Activated naive CD4-positive, alpha-beta T cell treated with anti-CD3 and anti-CD28 coated beads for 36 hours (primary cell): ENCODE measurements around the gene L3MBTL4. TPM values are rescaled to one million over a fixed set of nuclear protein-coding genes. Genes with fewer than 3 reads are reported as not detected.

ENCODE experiments used
- CTCF ChIA-PET: fragments of 350-600 bp; sonication (Branson Sonifier 250); formaldehyde crosslinking; loops from one replicate; lab custom pipeline; 2021; ENCODE audit warnings: antibody characterized with exemption; lab: Charles Lee
- DNase-seq: peaks from one replicate; pipeline ENCODE4 v3.0.0-alpha.2; 2020
- H3K27ac Mint-ChIP-seq: one replicate; pipeline ENCODE4 v1.8.0; 2021; ENCODE audit warnings: mild to moderate bottlenecking, mixed read lengths
- H3K27me3 Mint-ChIP-seq: one replicate; pipeline ENCODE4 v1.8.0; 2021; ENCODE audit warnings: low read depth, mixed read lengths
- H3K36me3 Mint-ChIP-seq: one replicate; pipeline ENCODE4 v1.8.0; 2021; ENCODE audit warnings: low read depth, mixed read lengths
- H3K4me1 Mint-ChIP-seq: one replicate; pipeline ENCODE4 v1.8.0; 2021; ENCODE audit warnings: low read depth, mixed read lengths
- H3K4me3 Mint-ChIP-seq: one replicate; pipeline ENCODE4 v1.8.0; 2021; ENCODE audit warnings: mild to moderate bottlenecking, moderate library complexity, mixed read lengths
- H3K9me3 Mint-ChIP-seq: one replicate; pipeline ENCODE4 v1.8.0; 2021; ENCODE audit warnings: mixed read lengths
- intact Hi-C: fragments of 100-400 bp; cut with micrococcal nuclease; formaldehyde crosslinking; loops from one replicate; pipeline ENCODE4 v1.15.1; 2023
- total RNA-seq, 2 experiments: library from RNA; stranded (reverse); gene quantifications; one replicate each; pipeline ENCODE4 v1.2.3, GENCODE V29; 2021

The L3MBTL4 gene
- total RNA-seq, 2 experiments from 2014 or later: 0.05 to 0.10 TPM

- no peaks in the 10 kb centered on the region for H3K4me1 Mint-ChIP-seq
- no peak overlapping the region for H3K4me3 Mint-ChIP-seq
- H3K27me3 Mint-ChIP-seq: peaks cover 2% of the 10 kb centered on the region
- H3K36me3 Mint-ChIP-seq: no peaks in the 10 kb centered on the region
- intact Hi-C loops: no loop called here
- CTCF ChIA-PET: no interaction called here
- DNase-seq: no peak
- H3K9me3 Mint-ChIP-seq: no peaks in the 10 kb centered on the region
- no peak overlapping the region for H3K27ac Mint-ChIP-seq
These were observed 420.8 kb downstream of the L3MBTL4 start for GRCh38 chr18:5993938-5994337.

GRCh38 chr18:5992381-5992780, 422.3 kb downstream of the L3MBTL4 start:
- Mint-ChIP-seq H3K27me3 (peaks cover 4% of the 10 kb centered on the region), H3K36me3 (no peaks in the 10 kb centered on the region), H3K4me1 (no peaks in the 10 kb centered on the region), H3K9me3 (no peaks in the 10 kb centered on the region), H3K4me3 (no peak overlapping the region), H3K27ac (no peak overlapping the region)
- CTCF ChIA-PET: no interaction called here
- intact Hi-C loops: no loop called here
- DNase-seq: no peak

GRCh38 chr18:5987249-5987648, 427.5 kb downstream of the L3MBTL4 start:
- H3K9me3 Mint-ChIP-seq: no peaks in the 10 kb centered on the region
- DNase-seq: no peak
- intact Hi-C loops: no loop called here
- CTCF ChIA-PET: interaction anchor here (0.7 kb wide), 1 partner anchor 172 kb away, joined by 3 read pairs; no protein-coding TSS in a partner anchor
- H3K4me3 Mint-ChIP-seq: no peak overlapping the region
- peaks cover 5% of the 10 kb centered on the region for H3K27me3 Mint-ChIP-seq
- no peaks in the 10 kb centered on the region for H3K4me1 Mint-ChIP-seq
- H3K27ac Mint-ChIP-seq: no peak overlapping the region
- no peaks in the 10 kb centered on the region for H3K36me3 Mint-ChIP-seq

GRCh38 chr18:5986257-5986931, 428.3 kb downstream of the L3MBTL4 start:
- Mint-ChIP-seq H3K36me3 (no peaks in the 10 kb centered on the region), H3K27ac (no peak overlapping the region), H3K4me3 (no peak overlapping the region), H3K27me3 (peaks cover 2% of the 10 kb centered on the region), H3K9me3 (no peaks in the 10 kb centered on the region), H3K4me1 (no peaks in the 10 kb centered on the region)
- CTCF ChIA-PET: interaction anchor here (0.8 to 1.3 kb wide), 2 partner anchors 96 to 98 kb away, joined by 3 to 4 read pairs; no protein-coding TSS in a partner anchor
- DNase-seq: no peak
- intact Hi-C loops: no loop called here

- Mint-ChIP-seq H3K4me1 (no peaks in the 10 kb centered on the region), H3K9me3 (no peaks in the 10 kb centered on the region), H3K27me3 (peaks cover 2% of the 10 kb centered on the region), H3K27ac (no peak overlapping the region), H3K36me3 (no peaks in the 10 kb centered on the region), H3K4me3 (no peak overlapping the region)
- intact Hi-C loops: no loop called here
- CTCF ChIA-PET: interaction anchor here (0.7 to 0.8 kb wide), 3 partner anchors 92 to 1547 kb away, joined by 3 to 6 read pairs (median 3); no protein-coding TSS in a partner anchor
- DNase-seq: no peak
These were observed 430.5 kb downstream of the L3MBTL4 start for GRCh38 chr18:5984245-5984644.

- peaks cover 2% of the 10 kb centered on the region for H3K27me3 Mint-ChIP-seq
- CTCF ChIA-PET: interaction anchor here (0.6 kb wide), 1 partner anchor 902 kb away, joined by 4 read pairs; no protein-coding TSS in a partner anchor
These were observed 431.2 kb downstream of the L3MBTL4 start for GRCh38 chr18:5983488-5983887.

GRCh38 chr18:5982332-5982731, 432.4 kb downstream of the L3MBTL4 start:
- intact Hi-C loops: no loop called here
- no peak overlapping the region for H3K4me3 Mint-ChIP-seq
- DNase-seq: no peak
- H3K9me3 Mint-ChIP-seq: no peaks in the 10 kb centered on the region
- H3K27ac Mint-ChIP-seq: no peak overlapping the region
- H3K36me3 Mint-ChIP-seq: no peaks in the 10 kb centered on the region
- no peaks in the 10 kb centered on the region for H3K4me1 Mint-ChIP-seq
- CTCF ChIA-PET: no interaction called here
- no peaks in the 10 kb centered on the region for H3K27me3 Mint-ChIP-seq

More at GRCh38 chr18:5983488-5983887, 431.2 kb downstream of the L3MBTL4 start:
- H3K4me3 Mint-ChIP-seq: no peak overlapping the region
- no peak overlapping the region for H3K27ac Mint-ChIP-seq
- H3K36me3 Mint-ChIP-seq: no peaks in the 10 kb centered on the region
- DNase-seq: no peak
- no peaks in the 10 kb centered on the region for H3K4me1 Mint-ChIP-seq
- intact Hi-C loops: no loop called here
- no peaks in the 10 kb centered on the region for H3K9me3 Mint-ChIP-seq

GRCh38 chr18:5980721-5981120, 434.0 kb downstream of the L3MBTL4 start:
- no peaks in the 10 kb centered on the region for H3K4me1 Mint-ChIP-seq
- no peaks in the 10 kb centered on the region for H3K9me3 Mint-ChIP-seq
- H3K27me3 Mint-ChIP-seq: no peaks in the 10 kb centered on the region
- H3K27ac Mint-ChIP-seq: no peak overlapping the region
- no peak for DNase-seq
- intact Hi-C loops: no loop called here
- CTCF ChIA-PET: interaction anchor here (1.2 kb wide), 1 partner anchor 14 kb away, joined by 3 read pairs; no protein-coding TSS in a partner anchor
- no peak overlapping the region for H3K4me3 Mint-ChIP-seq
- no peaks in the 10 kb centered on the region for H3K36me3 Mint-ChIP-seq

- Mint-ChIP-seq H3K36me3 (no peaks in the 10 kb centered on the region), H3K9me3 (no peaks in the 10 kb centered on the region)
These were observed 434.7 kb downstream of the L3MBTL4 start for GRCh38 chr18:5979971-5980457.

GRCh38 chr18:5979176-5979888, 435.4 kb downstream of the L3MBTL4 start:
- CTCF ChIA-PET: interaction anchor here (1.2 kb wide), 1 partner anchor 13 kb away, joined by 3 read pairs; no protein-coding TSS in a partner anchor
- DNase-seq: no peak
- intact Hi-C loops: no loop called here
- H3K27me3 Mint-ChIP-seq: no peaks in the 10 kb centered on the region
- no peaks in the 10 kb centered on the region for H3K36me3 Mint-ChIP-seq
- no peaks in the 10 kb centered on the region for H3K9me3 Mint-ChIP-seq
- H3K27ac Mint-ChIP-seq: no peak overlapping the region
- no peak overlapping the region for H3K4me3 Mint-ChIP-seq
- peaks cover 2% of the 10 kb centered on the region for H3K4me1 Mint-ChIP-seq

More at GRCh38 chr18:5979971-5980457, 434.7 kb downstream of the L3MBTL4 start:
- Mint-ChIP-seq H3K4me3 (no peak overlapping the region), H3K4me1 (no peaks in the 10 kb centered on the region), H3K27ac (no peak overlapping the region), H3K27me3 (no peaks in the 10 kb centered on the region)
- CTCF ChIA-PET: interaction anchor here (1.2 kb wide), 1 partner anchor 13 kb away, joined by 3 read pairs; no protein-coding TSS in a partner anchor
- intact Hi-C loops: no loop called here
- peak; percentile 30 for DNase-seq

GRCh38 chr18:5977022-5977421, 437.7 kb downstream of the L3MBTL4 start:
- no peaks in the 10 kb centered on the region for H3K36me3 Mint-ChIP-seq
- H3K27me3 Mint-ChIP-seq: no peaks in the 10 kb centered on the region
- H3K27ac Mint-ChIP-seq: no peak overlapping the region
- peaks cover 2% of the 10 kb centered on the region for H3K4me1 Mint-ChIP-seq
- H3K9me3 Mint-ChIP-seq: no peaks in the 10 kb centered on the region
- CTCF ChIA-PET: no interaction called here
- intact Hi-C loops: no loop called here
- DNase-seq: no peak
- no peak overlapping the region for H3K4me3 Mint-ChIP-seq

GRCh38 chr18:5975111-5976002, 439.4 kb downstream of the L3MBTL4 start:
- CTCF ChIA-PET: no interaction called here
- Mint-ChIP-seq H3K36me3 (no peaks in the 10 kb centered on the region), H3K4me3 (no peak overlapping the region), H3K9me3 (no peaks in the 10 kb centered on the region), H3K27ac (no peak overlapping the region), H3K27me3 (no peaks in the 10 kb centered on the region), H3K4me1 (peaks cover 5% of the 10 kb centered on the region)
- intact Hi-C loops: no loop called here
- no peak for DNase-seq
